Left ventricle myocardium inferior (tissue), 1 donor: ENCODE data around the gene ACACA. TPM values are rescaled to one million over a fixed set of nuclear protein-coding genes. Genes with fewer than 3 reads are reported as not detected.
A peak's percentile ranks its signal among the peaks of the same experiment; 100 is the strongest.
"Not testable (repeated sequence)": the region's sequence is repeated elsewhere in the genome, so short reads cannot be mapped to it uniquely, and the experiment has no call there.

ENCODE experiments used
- DNase-seq: peaks from one replicate; pipeline ENCODE4 v3.0.0-alpha.2; 2020
- H3K27ac ChIP-seq: fragments of 200-600 bp; replicated peaks from 2 replicates; pipeline ENCODE4 v1.8.0; 2021
- H3K27me3 ChIP-seq: fragments of 200-600 bp; 2 replicates; pipeline ENCODE4 v1.8.0; 2021; ENCODE audit warnings: low read depth
- H3K36me3 ChIP-seq: fragments of 200-600 bp; 2 replicates; pipeline ENCODE4 v1.8.0; 2021
- H3K4me1 ChIP-seq: fragments of 200-600 bp; 2 replicates; pipeline ENCODE4 v1.8.0; 2021
- H3K4me3 ChIP-seq: fragments of 200-600 bp; 2 replicates; pipeline ENCODE4 v1.8.0; 2021; ENCODE audit warnings: mild to moderate bottlenecking, moderate library complexity
- H3K9me3 ChIP-seq: fragments of 200-600 bp; replicated peaks from 2 replicates; pipeline ENCODE4 v1.8.0; 2021
- intact Hi-C: fragments of 100-400 bp; cut with micrococcal nuclease; formaldehyde crosslinking; loops from one replicate; pipeline ENCODE4 v1.11.0; 2022
- long read RNA-seq: library from polyadenylated mRNA; unstranded; transcript quantifications from one replicate; pipeline ENCODE4 v2.0.0, GENCODE V29; 2021
- total RNA-seq: library from RNA; stranded (reverse); fragmentation: NEBNext Ultra II Directional; extraction: Animal tissue kit (Norgen Biotek cat#: 25700); gene quantifications from one replicate; pipeline ENCODE4 v1.2.1, GENCODE V29; 2021
- TF ChIP-seq, protein P1 (sequence below): fragments of 200-600 bp; IDR thresholded peaks from 2 replicates; pipeline ENCODE4 v1.8.0; 2021; ENCODE audit warnings: antibody characterized with exemption, mild to moderate bottlenecking, borderline replicate concordance
- donor health status: DM: no; HTN: yes; CAD: no; lungs with severe emphysema.

ACACA gene
- total RNA-seq = 16.2 TPM
- long read RNA-seq, partial matches to known transcripts = 6 of 13 reads
- long read RNA-seq, other reads (novel, unspliced or antisense) = 7 of 13 reads

GRCh38 chr17:37406635-37407461 is at the start of gene ACACA, which contains the start of gene TADA2A:
Gene ACACA (minus strand): TSS chr17:37406836. CDS start chr17:37406299, 537 bp downstream.
Gene TADA2A (plus strand): TSS chr17:37406886. CDS start chr17:37411366, 4,480 bp downstream.
- Histone ChIP-seq H3K27me3 (no peaks in the 10 kb centered on the region), H3K27ac (peak within 1 kb of the TSS; percentile 97), H3K4me3 (peak within 1 kb of the TSS; percentile 80), H3K36me3 (peaks cover 10% of the 10 kb centered on the region), H3K9me3 (no peaks in the 10 kb centered on the region), H3K4me1 (peaks cover 31% of the 10 kb centered on the region)
- intact Hi-C loops = loop anchor here (5.0 kb wide), 1 partner anchor 80 kb away; the partner anchor contains the start of gene DUSP14
- peak; percentile 82 for DNase-seq
- TF ChIP-seq, protein P1, sequence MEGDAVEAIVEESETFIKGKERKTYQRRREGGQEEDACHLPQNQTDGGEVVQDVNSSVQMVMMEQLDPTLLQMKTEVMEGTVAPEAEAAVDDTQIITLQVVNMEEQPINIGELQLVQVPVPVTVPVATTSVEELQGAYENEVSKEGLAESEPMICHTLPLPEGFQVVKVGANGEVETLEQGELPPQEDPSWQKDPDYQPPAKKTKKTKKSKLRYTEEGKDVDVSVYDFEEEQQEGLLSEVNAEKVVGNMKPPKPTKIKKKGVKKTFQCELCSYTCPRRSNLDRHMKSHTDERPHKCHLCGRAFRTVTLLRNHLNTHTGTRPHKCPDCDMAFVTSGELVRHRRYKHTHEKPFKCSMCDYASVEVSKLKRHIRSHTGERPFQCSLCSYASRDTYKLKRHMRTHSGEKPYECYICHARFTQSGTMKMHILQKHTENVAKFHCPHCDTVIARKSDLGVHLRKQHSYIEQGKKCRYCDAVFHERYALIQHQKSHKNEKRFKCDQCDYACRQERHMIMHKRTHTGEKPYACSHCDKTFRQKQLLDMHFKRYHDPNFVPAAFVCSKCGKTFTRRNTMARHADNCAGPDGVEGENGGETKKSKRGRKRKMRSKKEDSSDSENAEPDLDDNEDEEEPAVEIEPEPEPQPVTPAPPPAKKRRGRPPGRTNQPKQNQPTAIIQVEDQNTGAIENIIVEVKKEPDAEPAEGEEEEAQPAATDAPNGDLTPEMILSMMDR = peak; percentile 32

DNA sequence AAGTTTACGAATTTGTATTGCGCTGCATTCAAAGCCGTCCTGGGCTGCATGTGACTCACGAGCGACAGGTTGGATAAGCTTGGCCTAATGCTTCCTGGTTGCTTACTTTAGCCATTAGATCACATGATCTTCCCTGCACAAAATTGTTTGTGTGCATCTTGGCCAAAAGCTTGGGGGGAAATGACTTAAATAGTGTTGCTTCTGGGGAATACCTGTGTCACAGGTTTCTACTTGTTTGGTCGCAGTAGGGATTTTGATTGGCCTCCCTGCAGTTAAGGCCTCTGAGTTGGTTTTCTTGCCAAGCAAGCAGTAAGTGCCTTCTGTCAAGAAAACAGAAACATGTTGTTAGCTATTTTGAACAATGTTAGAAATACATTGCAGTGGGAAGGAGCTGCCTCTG is 43.5 kb upstream of the ACACA start:
- no peak overlapping the region for H3K4me3 ChIP-seq
- H3K27ac ChIP-seq = no peak overlapping the region
- H3K4me1 ChIP-seq = peaks cover 7% of the 10 kb centered on the region
- H3K27me3 ChIP-seq = no peaks in the 10 kb centered on the region
- no peaks in the 10 kb centered on the region for H3K9me3 ChIP-seq
- peaks cover 54% of the 10 kb centered on the region for H3K36me3 ChIP-seq
- DNase-seq = no peak
- intact Hi-C loops = no loop called here
- TF ChIP-seq, protein P1 = no peak

- DNase-seq = no peak
- H3K27me3 ChIP-seq = no peaks in the 10 kb centered on the region
- no peaks in the 10 kb centered on the region for H3K9me3 ChIP-seq
- no peak overlapping the region for H3K27ac ChIP-seq
- TF ChIP-seq, protein P1 = no peak
- peaks cover 7% of the 10 kb centered on the region for H3K4me1 ChIP-seq
- intact Hi-C loops = no loop called here
- H3K4me3 ChIP-seq = no peak overlapping the region
- peaks cover 79% of the 10 kb centered on the region for H3K36me3 ChIP-seq
Observed at GRCh38 chr17:37447641-37448040, 41.0 kb upstream of the ACACA start.

DNA sequence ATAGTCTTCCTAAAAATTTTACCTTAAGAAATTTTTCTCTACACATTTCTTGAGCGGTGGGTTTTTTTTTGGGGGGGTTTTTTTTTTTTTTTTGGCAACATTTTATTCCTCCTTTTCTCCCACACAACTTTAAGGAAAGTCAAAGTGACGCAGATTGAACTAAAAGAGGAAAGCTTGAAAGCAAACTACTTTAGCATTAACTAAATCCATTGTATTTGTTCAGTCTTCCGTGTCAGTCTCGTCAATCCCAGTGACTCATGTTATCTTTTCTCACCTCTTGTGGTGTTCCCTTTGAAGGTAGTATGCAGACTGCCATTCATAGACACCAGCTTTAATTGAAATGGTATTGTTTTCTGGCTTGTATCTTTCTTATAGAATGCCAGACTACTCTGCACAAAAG is 39.4 kb upstream of the ACACA start:
- Histone ChIP-seq H3K27me3 (no peaks in the 10 kb centered on the region), H3K27ac (no peak overlapping the region), H3K4me3 (no peak overlapping the region), H3K9me3 (no peaks in the 10 kb centered on the region), H3K4me1 (peaks cover 7% of the 10 kb centered on the region), H3K36me3 (peaks cover 92% of the 10 kb centered on the region)
- TF ChIP-seq, protein P1 = no peak
- intact Hi-C loops = no loop called here
- no peak for DNase-seq

DNA sequence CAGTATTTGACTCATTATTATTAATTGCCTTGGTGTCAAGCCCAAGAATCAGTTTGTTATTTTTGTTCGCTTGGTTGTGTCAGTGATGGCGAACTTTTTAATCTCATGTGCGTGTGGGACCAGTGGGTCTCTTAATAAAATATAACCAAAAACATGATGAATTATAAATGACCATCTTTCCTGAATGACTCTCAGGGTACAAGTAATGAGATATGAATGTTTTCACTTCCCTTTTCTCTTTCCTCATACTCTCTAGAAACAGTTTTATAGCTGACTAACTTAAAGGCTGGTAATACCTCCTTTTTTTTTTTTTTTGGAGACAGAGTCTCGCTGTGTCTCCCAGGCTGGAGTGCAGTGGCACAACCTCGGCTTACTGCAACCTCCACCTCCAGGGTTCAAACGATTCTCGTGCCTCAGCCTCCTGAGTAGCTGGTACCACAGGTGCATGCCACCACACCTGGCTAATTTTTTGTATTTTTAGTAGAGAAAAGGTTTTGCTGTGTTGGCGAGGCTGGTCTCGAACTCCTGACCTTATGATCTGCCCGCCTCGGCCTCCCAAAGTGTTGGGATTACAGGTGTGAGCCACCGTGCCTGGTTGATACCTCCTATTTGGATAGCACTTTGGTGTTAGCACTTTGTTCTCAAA is 34.9 kb upstream of the ACACA start:
- H3K36me3 ChIP-seq = peaks cover 87% of the 10 kb centered on the region
- DNase-seq, H3K9me3 ChIP-seq, H3K27ac ChIP-seq, H3K4me3 ChIP-seq, H3K27me3 ChIP-seq, H3K4me1 ChIP-seq, intact Hi-C loops: not testable (repeated sequence)
